RWPE1 (cell line): Measurements from ENCODE around the gene GBF1.

Experiments
- CTCF ChIA-PET: fragments of 350-600 bp; sonication (Branson Sonifier 250); formaldehyde crosslinking; extraction: SDS; loops from one replicate; lab custom pipeline; 2021; lab: Yijun Ruan, JAX
- POLR2A ChIA-PET: fragments of 400-600 bp; formaldehyde crosslinking; extraction: SDS; loops from one replicate; lab custom pipeline; 2020; ENCODE audit warnings: antibody characterized with exemption; ENCODE audit not compliant: low non-redundant PET; lab: Yijun Ruan, JAX
- DNase-seq: peaks from one replicate; pipeline ENCODE4 v3.0.0; 2012; ENCODE audit warnings: low spot score
- H3K27ac ChIP-seq: fragments of 450-650 bp; 2 replicates; pipeline ENCODE4 v1.5.1; 2017
- CTCF ChIP-seq: fragments of 450-650 bp; conservative IDR thresholded peaks from 2 replicates; pipeline ENCODE4 v1.5.1; 2017; ENCODE audit warnings: low read depth, mild to moderate bottlenecking

Gene GBF1

GRCh38 chr10:102408728-102409603 is 163.6 kb downstream of the GBF1 start:
- no peak overlapping the region for H3K27ac ChIP-seq
- POLR2A ChIA-PET = no interaction called here
- no peak for TF ChIP-seq CTCF
- CTCF ChIA-PET = interaction anchor here (0.6 to 3.7 kb wide), 3 partner anchors 9 to 57 kb away, joined by 3 to 27 read pairs (median 5); partner anchors contain the start of gene FBXL15
- no peak for DNase-seq

- no peak for DNase-seq
- no peak for TF ChIP-seq CTCF
- ChIA-PET POLR2A (no interaction called here), CTCF (interaction anchor here (0.6 to 3.7 kb wide), 3 partner anchors 10 to 58 kb away, joined by 3 to 27 read pairs (median 5); partner anchors contain the start of gene FBXL15)
- no peak overlapping the region for H3K27ac ChIP-seq
These were observed 164.5 kb downstream of the GBF1 start for GRCh38 chr10:102409604-102410428.

GRCh38 chr10:102410429-102411073 is 165.2 kb downstream of the GBF1 start:
- CTCF ChIA-PET = interaction anchor here (1.3 to 3.7 kb wide), 2 partner anchors 11 kb away, joined by 5 to 27 read pairs; partner anchors contain the start of gene FBXL15
- no peak overlapping the region for H3K27ac ChIP-seq
- DNase-seq = no peak
- no peak for TF ChIP-seq CTCF
- POLR2A ChIA-PET = interaction anchor here (0.7 kb wide), 1 partner anchor 91 kb away, joined by 4 read pairs; no protein-coding TSS in a partner anchor

GRCh38 chr10:102411341-102412255 is 166.3 kb downstream of the GBF1 start:
- TF ChIP-seq CTCF = no peak
- no peak overlapping the region for H3K27ac ChIP-seq
- CTCF ChIA-PET = interaction anchor here (0.7 to 3.7 kb wide), 2 partner anchors 12 to 68 kb away, joined by 3 to 27 read pairs; no protein-coding TSS in a partner anchor
- POLR2A ChIA-PET = no interaction called here
- DNase-seq = no peak

- no peak for TF ChIP-seq CTCF
- ChIA-PET CTCF (interaction anchor here (0.9 to 3.7 kb wide), 2 partner anchors 10 to 13 kb away, joined by 3 to 27 read pairs; no protein-coding TSS in a partner anchor), POLR2A (no interaction called here)
- DNase-seq = no peak
- no peak overlapping the region for H3K27ac ChIP-seq
These were observed 167.0 kb downstream of the GBF1 start for GRCh38 chr10:102412293-102412692.
